ENCODE measurements around the gene ANTXR1. TPM values are rescaled to one million over a fixed set of nuclear protein-coding genes. Genes with fewer than 3 reads are reported as not detected.

The ANTXR1 gene
- polyA plus RNA-seq, 1 of the 3 experiments (the other 2 are of a cell fraction), result 114 TPM

DNA sequence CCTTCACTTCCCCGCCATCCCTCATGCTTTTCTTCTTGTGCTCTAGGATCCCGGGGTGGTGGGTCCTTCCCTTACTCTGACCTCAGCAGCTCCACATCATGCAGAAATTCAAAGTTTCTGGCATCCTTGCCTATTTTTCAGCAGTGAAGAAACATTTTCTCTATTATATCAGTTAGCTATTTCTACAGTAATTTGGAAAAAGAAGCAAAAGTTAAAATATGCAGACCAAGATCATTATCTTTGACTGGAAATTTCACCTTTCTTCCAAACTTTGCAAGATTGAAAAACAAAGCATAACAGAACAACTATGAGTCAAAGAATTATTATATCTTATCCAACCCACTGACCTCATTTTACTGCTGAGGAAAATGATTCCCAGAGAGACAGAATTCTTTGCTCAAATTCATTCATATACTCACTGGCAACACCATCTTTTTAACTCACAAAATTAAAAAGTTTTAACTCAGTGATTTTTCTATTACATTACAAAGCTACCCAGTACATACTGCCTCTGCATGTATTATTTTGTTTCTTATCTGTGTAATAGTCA, 40.5 kb downstream of the ANTXR1 start:
- DNase-seq, result no peak
- Histone ChIP-seq H3K36me3 (replicated peaks in 1 of 2; ENCODE audit: control insufficient read depth in 1 of 2, insufficient read depth in 2 of 2, low read length in 1 of 2) (peaks cover 8 to 71% of the 10 kb centered on the region in 2 experiments), H3K27ac (ENCODE audit: low read depth in 2 of 2, low read length in 1 of 2) (peak overlapping the region in 1 of 2 experiments; percentile 17; a peak in 1 of 4 replicates), H3K4me3 (ENCODE audit: low read depth in 2 of 2, low read length in 1 of 2) (no peak overlapping the region), H3K9me2 (no peaks in the 10 kb centered on the region), H3K27me3 (ENCODE audit: insufficient read depth) (no peaks in the 10 kb centered on the region), H4K20me1 (ENCODE audit: insufficient read depth) (peaks cover 23% of the 10 kb centered on the region), H3K4me2 (0 out of 2 replicates have a peak overlapping the region, but pooled peaks have one; percentile 12), H3K79me2 (ENCODE audit: insufficient read depth) (peaks cover 97% of the 10 kb centered on the region), H3F3A (replicated peaks; ENCODE audit: insufficient read depth) (peaks cover 17% of the 10 kb centered on the region), H3K4me1 (ENCODE audit: control insufficient read depth in 1 of 2, insufficient read depth in 2 of 2, low read depth in 1 of 2, low read length in 1 of 2) (peaks cover 0 to 13% of the 10 kb centered on the region in 2 experiments; a peak in 2 of 4 replicates), H3K9me3 (0 out of 2 replicates have a peak, but pooled peaks cover 8% of the 10 kb centered on the region), H2AFZ (ENCODE audit: low read depth) (no peak overlapping the region), H3K9ac (no peak overlapping the region)
- no peak for TF ChIP-seq POLR2AphosphoS5 (IDR thresholded peaks at IDR 0.05; ENCODE audit: low read depth, low read length)
- TF ChIP-seq TAF1 (IDR thresholded peaks at IDR 0.05; ENCODE audit: borderline replicate concordance, low read depth, low read length), result no peak
- TF ChIP-seq EP300 (IDR thresholded peaks at IDR 0.05; ENCODE audit: borderline replicate concordance in 1 of 2, low read depth in 1 of 2, low read length in 1 of 2), result no peak
- no peak for TF ChIP-seq SMC3 (IDR thresholded peaks at IDR 0.05; ENCODE audit: low read depth, low read length)
- TF ChIP-seq YY1 (IDR thresholded peaks at IDR 0.05; ENCODE audit: low read depth), result no peak
- TF ChIP-seq, protein P1, sequence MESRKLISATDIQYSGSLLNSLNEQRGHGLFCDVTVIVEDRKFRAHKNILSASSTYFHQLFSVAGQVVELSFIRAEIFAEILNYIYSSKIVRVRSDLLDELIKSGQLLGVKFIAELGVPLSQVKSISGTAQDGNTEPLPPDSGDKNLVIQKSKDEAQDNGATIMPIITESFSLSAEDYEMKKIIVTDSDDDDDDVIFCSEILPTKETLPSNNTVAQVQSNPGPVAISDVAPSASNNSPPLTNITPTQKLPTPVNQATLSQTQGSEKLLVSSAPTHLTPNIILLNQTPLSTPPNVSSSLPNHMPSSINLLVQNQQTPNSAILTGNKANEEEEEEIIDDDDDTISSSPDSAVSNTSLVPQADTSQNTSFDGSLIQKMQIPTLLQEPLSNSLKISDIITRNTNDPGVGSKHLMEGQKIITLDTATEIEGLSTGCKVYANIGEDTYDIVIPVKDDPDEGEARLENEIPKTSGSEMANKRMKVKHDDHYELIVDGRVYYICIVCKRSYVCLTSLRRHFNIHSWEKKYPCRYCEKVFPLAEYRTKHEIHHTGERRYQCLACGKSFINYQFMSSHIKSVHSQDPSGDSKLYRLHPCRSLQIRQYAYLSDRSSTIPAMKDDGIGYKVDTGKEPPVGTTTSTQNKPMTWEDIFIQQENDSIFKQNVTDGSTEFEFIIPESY (IDR thresholded peaks at IDR 0.05; ENCODE audit: borderline replicate concordance, low read depth), result no peak
- TF ChIP-seq, protein P2, sequence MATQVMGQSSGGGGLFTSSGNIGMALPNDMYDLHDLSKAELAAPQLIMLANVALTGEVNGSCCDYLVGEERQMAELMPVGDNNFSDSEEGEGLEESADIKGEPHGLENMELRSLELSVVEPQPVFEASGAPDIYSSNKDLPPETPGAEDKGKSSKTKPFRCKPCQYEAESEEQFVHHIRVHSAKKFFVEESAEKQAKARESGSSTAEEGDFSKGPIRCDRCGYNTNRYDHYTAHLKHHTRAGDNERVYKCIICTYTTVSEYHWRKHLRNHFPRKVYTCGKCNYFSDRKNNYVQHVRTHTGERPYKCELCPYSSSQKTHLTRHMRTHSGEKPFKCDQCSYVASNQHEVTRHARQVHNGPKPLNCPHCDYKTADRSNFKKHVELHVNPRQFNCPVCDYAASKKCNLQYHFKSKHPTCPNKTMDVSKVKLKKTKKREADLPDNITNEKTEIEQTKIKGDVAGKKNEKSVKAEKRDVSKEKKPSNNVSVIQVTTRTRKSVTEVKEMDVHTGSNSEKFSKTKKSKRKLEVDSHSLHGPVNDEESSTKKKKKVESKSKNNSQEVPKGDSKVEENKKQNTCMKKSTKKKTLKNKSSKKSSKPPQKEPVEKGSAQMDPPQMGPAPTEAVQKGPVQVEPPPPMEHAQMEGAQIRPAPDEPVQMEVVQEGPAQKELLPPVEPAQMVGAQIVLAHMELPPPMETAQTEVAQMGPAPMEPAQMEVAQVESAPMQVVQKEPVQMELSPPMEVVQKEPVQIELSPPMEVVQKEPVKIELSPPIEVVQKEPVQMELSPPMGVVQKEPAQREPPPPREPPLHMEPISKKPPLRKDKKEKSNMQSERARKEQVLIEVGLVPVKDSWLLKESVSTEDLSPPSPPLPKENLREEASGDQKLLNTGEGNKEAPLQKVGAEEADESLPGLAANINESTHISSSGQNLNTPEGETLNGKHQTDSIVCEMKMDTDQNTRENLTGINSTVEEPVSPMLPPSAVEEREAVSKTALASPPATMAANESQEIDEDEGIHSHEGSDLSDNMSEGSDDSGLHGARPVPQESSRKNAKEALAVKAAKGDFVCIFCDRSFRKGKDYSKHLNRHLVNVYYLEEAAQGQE (IDR thresholded peaks at IDR 0.05; ENCODE audit: low read depth, low read length), result no peak
- TF ChIP-seq, protein P3, sequence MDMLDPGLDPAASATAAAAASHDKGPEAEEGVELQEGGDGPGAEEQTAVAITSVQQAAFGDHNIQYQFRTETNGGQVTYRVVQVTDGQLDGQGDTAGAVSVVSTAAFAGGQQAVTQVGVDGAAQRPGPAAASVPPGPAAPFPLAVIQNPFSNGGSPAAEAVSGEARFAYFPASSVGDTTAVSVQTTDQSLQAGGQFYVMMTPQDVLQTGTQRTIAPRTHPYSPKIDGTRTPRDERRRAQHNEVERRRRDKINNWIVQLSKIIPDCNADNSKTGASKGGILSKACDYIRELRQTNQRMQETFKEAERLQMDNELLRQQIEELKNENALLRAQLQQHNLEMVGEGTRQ (IDR thresholded peaks at IDR 0.05; ENCODE audit: borderline replicate concordance, low read depth, low read length), result no peak
- TF ChIP-seq FOSL2 (IDR thresholded peaks at IDR 0.05; ENCODE audit: borderline replicate concordance, low read depth), result no peak
- no peak for TF ChIP-seq EZH2phosphoT487 (IDR thresholded peaks at IDR 0.05; ENCODE audit: borderline replicate concordance, low read depth)
- TF ChIP-seq SIN3A (IDR thresholded peaks at IDR 0.05; ENCODE audit: borderline replicate concordance, low read depth, low read length), result no peak
- TF ChIP-seq MEF2A (IDR thresholded peaks at IDR 0.05; ENCODE audit: borderline replicate concordance, low read depth), result no peak
- TF ChIP-seq GABPA (IDR thresholded peaks at IDR 0.05; ENCODE audit: low read depth), result no peak
- no peak for TF ChIP-seq CHD2 (IDR thresholded peaks at IDR 0.05; ENCODE audit: low read length, partially characterized antibody)
- TF ChIP-seq, protein P4, sequence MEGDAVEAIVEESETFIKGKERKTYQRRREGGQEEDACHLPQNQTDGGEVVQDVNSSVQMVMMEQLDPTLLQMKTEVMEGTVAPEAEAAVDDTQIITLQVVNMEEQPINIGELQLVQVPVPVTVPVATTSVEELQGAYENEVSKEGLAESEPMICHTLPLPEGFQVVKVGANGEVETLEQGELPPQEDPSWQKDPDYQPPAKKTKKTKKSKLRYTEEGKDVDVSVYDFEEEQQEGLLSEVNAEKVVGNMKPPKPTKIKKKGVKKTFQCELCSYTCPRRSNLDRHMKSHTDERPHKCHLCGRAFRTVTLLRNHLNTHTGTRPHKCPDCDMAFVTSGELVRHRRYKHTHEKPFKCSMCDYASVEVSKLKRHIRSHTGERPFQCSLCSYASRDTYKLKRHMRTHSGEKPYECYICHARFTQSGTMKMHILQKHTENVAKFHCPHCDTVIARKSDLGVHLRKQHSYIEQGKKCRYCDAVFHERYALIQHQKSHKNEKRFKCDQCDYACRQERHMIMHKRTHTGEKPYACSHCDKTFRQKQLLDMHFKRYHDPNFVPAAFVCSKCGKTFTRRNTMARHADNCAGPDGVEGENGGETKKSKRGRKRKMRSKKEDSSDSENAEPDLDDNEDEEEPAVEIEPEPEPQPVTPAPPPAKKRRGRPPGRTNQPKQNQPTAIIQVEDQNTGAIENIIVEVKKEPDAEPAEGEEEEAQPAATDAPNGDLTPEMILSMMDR (IDR thresholded peaks at IDR 0.05), result no peak
- no peak for TF ChIP-seq NRF1 (IDR thresholded peaks at IDR 0.05; ENCODE audit: low read depth, low read length)
- 91% methylated on average over 2 of the region's 2 CpGs for WGBS (ENCODE audit: low lambda C conversion rate)
- ChIA-PET POLR2A (no interaction called here), CTCF (no interaction called here)

Data from SK-N-SH (cell line).